Endothelial cell of umbilical vein (primary cell): ENCODE data around the gene SLC1A3. TPM values are rescaled to one million over a fixed set of nuclear protein-coding genes. Genes with fewer than 3 reads are reported as not detected.

ENCODE experiments used
- BruUV-seq: library from RNA; stranded (reverse); fragments of 400-500 nt; replicated peaks from 2 replicates; lab custom pipeline; 2021; lab: Mats Ljungman, UMichigan
- CTCF ChIA-PET: fragments of 300-600, 350-600 bp; sonication (Branson Sonifier 250); formaldehyde crosslinking; loops from one replicate; lab custom pipeline; 2021; ENCODE audit warnings: antibody characterized with exemption, inconsistent platforms; lab: Charles Lee
- POLR2A ChIA-PET: fragments of 300-600, 350-600 bp; sonication (Branson Sonifier 250); formaldehyde crosslinking; loops from one replicate; lab custom pipeline; 2021; ENCODE audit warnings: antibody characterized with exemption, inconsistent platforms; lab: Charles Lee
- DNase-seq: peaks from one replicate; pipeline ENCODE4 v3.0.0-alpha.2; 2011; ENCODE audit warnings: low read depth, low spot score
- FAIRE-seq: peaks from 2 replicates; lab custom pipeline; 2011; peaks lifted over from hg19 to GRCh38; lab: Jason Lieb, UNC
- H2AFZ ChIP-seq: 2 replicates; pipeline ENCODE4 v1.6.0; 2012; ENCODE audit warnings: low read depth, low read length, control low read depth, inconsistent platforms
- H3K27ac ChIP-seq: 2 replicates; pipeline ENCODE4 v1.5.1; 2011; ENCODE audit warnings: low read depth, mild to moderate bottlenecking, control low read depth, low read length, moderate library complexity; ENCODE audit not compliant: insufficient read depth
- H3K27me3 ChIP-seq, 2 experiments: 2 replicates each; pipeline versions ENCODE4 v1.6.0 to v1.6.1; 2011; ENCODE audit warnings: low read length in 2 of 2, mixed read lengths in 1 of 2; ENCODE audit not compliant: control insufficient read depth in 2 of 2, insufficient read depth in 2 of 2
- H3K36me3 ChIP-seq, 2 experiments: 2 replicates in 1 of 2; 3 replicates in 1 of 2; pipeline ENCODE4 v1.5.1; 2011; ENCODE audit warnings: low read length in 2 of 2, mild to moderate bottlenecking in 1 of 2, moderate library complexity in 1 of 2; ENCODE audit not compliant: control insufficient read depth in 2 of 2, insufficient read depth in 2 of 2; ENCODE audit errors: extremely low read depth in 1 of 2
- H3K4me1 ChIP-seq: 3 replicates; pipeline ENCODE4 v1.5.1; 2011; ENCODE audit warnings: mild to moderate bottlenecking, low read length; ENCODE audit not compliant: control insufficient read depth, insufficient read depth; ENCODE audit errors: extremely low read depth
- H3K4me2 ChIP-seq: 2 replicates; pipeline ENCODE4 v1.6.1; 2011; ENCODE audit warnings: low read length, control low read depth, mixed read lengths; ENCODE audit not compliant: insufficient read depth
- H3K4me3 ChIP-seq, 3 experiments: fragments of 200-600 bp in 1 of 3; sonication (generic), shearing (Covaris generic) in 1 of 3; replicated peaks in 1 of 3; 2 replicates each; pipeline ENCODE4 v1.5.1; 2011 to 2016; ENCODE audit warnings: control low read depth in 3 of 3, low read length in 3 of 3, mild to moderate bottlenecking in 2 of 3, inconsistent platforms in 1 of 3, low read depth in 1 of 3, moderate library complexity in 1 of 3; ENCODE audit not compliant: insufficient read depth in 1 of 3
- H3K79me2 ChIP-seq: 2 replicates; pipeline ENCODE4 v1.6.0; 2012; ENCODE audit warnings: low read length, inconsistent platforms; ENCODE audit not compliant: control insufficient read depth, insufficient read depth
- H3K9ac ChIP-seq: replicated peaks from 2 replicates; pipeline ENCODE3; 2011; ENCODE audit warnings: low read length, control low read depth; ENCODE audit not compliant: insufficient read depth; ENCODE audit errors: extremely low read depth
- H3K9me1 ChIP-seq: replicated peaks from 3 replicates; pipeline ENCODE4 v1.6.0; 2011; ENCODE audit warnings: mild to moderate bottlenecking, low read length; ENCODE audit not compliant: control insufficient read depth, insufficient read depth; ENCODE audit errors: extremely low read depth
- H3K9me3 ChIP-seq: replicated peaks from 2 replicates; pipeline ENCODE4 v1.5.1; 2012; ENCODE audit warnings: low read length, inconsistent platforms; ENCODE audit not compliant: control insufficient read depth, insufficient read depth
- H4K20me1 ChIP-seq: replicated peaks from 2 replicates; pipeline ENCODE3; 2011; ENCODE audit warnings: mild to moderate bottlenecking, low read length; ENCODE audit not compliant: control insufficient read depth, insufficient read depth; ENCODE audit errors: extremely low read depth
- EZH2 ChIP-seq: IDR thresholded peaks from 2 replicates; pipeline ENCODE4 v1.6.1; 2012; ENCODE audit warnings: borderline replicate concordance, low read depth, mild to moderate bottlenecking, moderate library complexity, low read length, inconsistent platforms; ENCODE audit not compliant: severe bottlenecking
- FOS ChIP-seq: IDR thresholded peaks from 2 replicates; pipeline ENCODE4 v1.6.1; 2011; ENCODE audit warnings: mild to moderate bottlenecking, low read length, moderate library complexity, borderline replicate concordance; ENCODE audit not compliant: insufficient read depth
- JUN ChIP-seq: IDR thresholded peaks from 2 replicates; pipeline ENCODE4 v1.6.1; 2011; ENCODE audit warnings: borderline replicate concordance, low read depth; ENCODE audit not compliant: insufficient read length, insufficient read depth
- MYC ChIP-seq: IDR thresholded peaks from one replicate; pipeline ENCODE4 v1.6.1; 2011; ENCODE audit warnings: mild to moderate bottlenecking, low read depth, low read length
- POLR2A ChIP-seq: IDR thresholded peaks from 2 replicates; pipeline ENCODE4 v1.6.1; 2012; ENCODE audit warnings: low read depth, mild to moderate bottlenecking, control low read depth, low read length
- dilution Hi-C: fragments of 300-500 bp; cut with MboI; formaldehyde crosslinking; loops from one replicate; pipeline ENCODE4 v1.15.0; 2019; ENCODE audit warnings: low sequenced_read_pairs; ENCODE audit not compliant: extremely low pct_ligation_motif_present
- intact Hi-C: fragments of 100-400 bp; cut with micrococcal nuclease; formaldehyde crosslinking; loops from one replicate; pipeline ENCODE4 v1.10.0; 2022
- polyA plus RNA-seq, 4 experiments: library from polyadenylated mRNA; depleted of rRNA in 3 of 4; stranded (reverse) in 3 of 4; unstranded in 1 of 4; fragments of >200 nt; gene quantifications; 2 replicates each; pipeline versions ENCODE4 v1.2.1 to v1.2.3, GENCODE V29; 2011 to 2012; ENCODE audit warnings: missing spikeins in 1 of 4
- total RNA-seq: library from RNA; stranded (reverse); gene quantifications from 2 replicates; pipeline ENCODE4 v1.2.3, GENCODE V29; 2021

Gene SLC1A3
- total and polyA plus RNA-seq, 2 donors (not counting 3 experiments of a cell fraction or from before 2014, with no cell fraction given): 0.36 TPM; not detected in 1

GRCh38 chr5:36653044-36653705, 46.8 kb downstream of the SLC1A3 start:
- H3K4me3 ChIP-seq: no peak overlapping the region
- intact Hi-C loops (no loop called here), dilution Hi-C loops (no loop called here)
- ChIA-PET POLR2A (no interaction called here), CTCF (interaction anchor here (1.2 kb wide), 1 partner anchor 37 kb away, joined by 3 read pairs; no protein-coding TSS in a partner anchor)
- FAIRE-seq (no peak), DNase-seq (no peak)
- H3K4me2 ChIP-seq: no peak overlapping the region
- no peaks in the 10 kb centered on the region for H3K27me3 ChIP-seq
- no peaks in the 10 kb centered on the region for H3K9me1 ChIP-seq
- BruUV-seq: no TSS peak
- H4K20me1 ChIP-seq: no peaks in the 10 kb centered on the region
- no peaks in the 10 kb centered on the region for H3K9me3 ChIP-seq
- H2AFZ ChIP-seq: no peak overlapping the region
- H3K9ac ChIP-seq: no peak overlapping the region
- H3K4me1 ChIP-seq: no peaks in the 10 kb centered on the region
- no peak for TF ChIP-seq EZH2
- TF ChIP-seq POLR2A: no peak
- TF ChIP-seq JUN: no peak
- TF ChIP-seq FOS: no peak
- H3K79me2 ChIP-seq: no peaks in the 10 kb centered on the region
- H3K36me3 ChIP-seq: no peaks in the 10 kb centered on the region
- no peak overlapping the region for H3K27ac ChIP-seq

GRCh38 chr5:36654564-36654963, 48.2 kb downstream of the SLC1A3 start:
- intact Hi-C loops (no loop called here), dilution Hi-C loops (no loop called here)
- no peaks in the 10 kb centered on the region for H3K36me3 ChIP-seq
- H3K4me1 ChIP-seq: no peaks in the 10 kb centered on the region
- ChIA-PET POLR2A (no interaction called here), CTCF (no interaction called here)
- BruUV-seq: no TSS peak
- H3K4me3 ChIP-seq: no peak overlapping the region
- DNase-seq: no peak
- no peaks in the 10 kb centered on the region for H4K20me1 ChIP-seq
- peaks cover 0 to under 1% of the 10 kb centered on the region in 2 experiments for H3K27me3 ChIP-seq
- H3K9ac ChIP-seq: no peak overlapping the region
- no peaks in the 10 kb centered on the region for H3K9me3 ChIP-seq
- TF ChIP-seq EZH2: no peak
- TF ChIP-seq MYC: no peak
- TF ChIP-seq POLR2A: no peak
- no peak for TF ChIP-seq JUN
- H3K27ac ChIP-seq: no peak overlapping the region
- no peaks in the 10 kb centered on the region for H3K9me1 ChIP-seq
- no peak for FAIRE-seq
- no peak overlapping the region for H2AFZ ChIP-seq
- H3K4me2 ChIP-seq: no peak overlapping the region
- no peaks in the 10 kb centered on the region for H3K79me2 ChIP-seq
